Measurements from ENCODE around the gene ITGB5. TPM values are rescaled to one million over a fixed set of nuclear protein-coding genes. Genes with fewer than 3 reads are reported as not detected.

ITGB5 gene
- total RNA-seq, 1 donor from 2014 or later = 46.0 TPM

DNA sequence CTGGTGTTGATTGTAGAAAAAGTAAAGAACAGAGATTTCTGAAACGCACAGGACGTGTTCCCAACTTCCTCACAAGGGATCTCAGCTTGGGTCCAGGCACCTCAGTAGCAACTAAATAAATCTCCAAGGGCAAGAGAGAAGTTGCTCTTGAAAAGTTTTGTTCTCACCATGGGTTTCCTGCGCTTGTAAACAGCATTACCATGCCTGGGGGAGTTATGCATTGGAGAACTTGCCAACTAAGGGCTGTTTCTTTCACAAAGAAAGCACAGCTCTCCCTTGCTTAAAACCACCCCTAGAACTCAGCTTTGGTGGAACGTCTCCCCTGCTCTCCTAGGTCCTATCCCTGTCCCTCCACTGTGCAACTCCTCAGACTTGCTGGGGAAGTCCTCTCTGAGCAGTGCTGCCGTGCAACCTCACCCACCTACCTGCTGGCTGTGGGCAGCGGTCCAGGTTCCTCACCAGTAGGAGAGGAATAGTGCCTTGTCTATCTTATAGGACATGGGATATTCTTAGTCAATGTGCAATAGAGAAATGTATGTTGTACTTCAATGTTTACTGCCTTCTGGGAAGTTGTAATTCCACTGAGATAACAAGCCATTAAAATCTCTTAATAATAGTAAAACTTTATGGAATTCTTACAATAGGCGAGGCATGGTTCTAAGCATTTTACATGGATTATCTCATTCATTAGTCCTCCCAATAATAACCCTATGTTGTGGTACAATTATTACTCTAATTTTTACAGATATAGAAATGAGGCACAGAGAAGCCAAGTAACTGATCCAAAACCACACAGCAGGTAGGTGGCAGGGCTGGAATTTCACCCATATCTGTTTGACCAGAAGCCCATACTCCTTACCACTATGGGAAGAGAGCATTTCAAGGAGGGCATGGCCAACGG lies 105.4 kb downstream of the ITGB5 start:
- H3K27me3 Mint-ChIP-seq = no peaks in the 10 kb centered on the region
- no peak for DNase-seq (ENCODE audit: extremely low spot score, unreplicated experiment)
- H3K4me1 Mint-ChIP-seq (ENCODE audit: unreplicated experiment) = peaks cover 34% of the 10 kb centered on the region
- H3K9me3 Mint-ChIP-seq = no peaks in the 10 kb centered on the region
- peaks cover 3% of the 10 kb centered on the region for H3K36me3 Mint-ChIP-seq
- H3K27ac Mint-ChIP-seq = no peak overlapping the region
- no peak overlapping the region for H3K4me3 Mint-ChIP-seq
- TF ChIP-seq, protein P1, sequence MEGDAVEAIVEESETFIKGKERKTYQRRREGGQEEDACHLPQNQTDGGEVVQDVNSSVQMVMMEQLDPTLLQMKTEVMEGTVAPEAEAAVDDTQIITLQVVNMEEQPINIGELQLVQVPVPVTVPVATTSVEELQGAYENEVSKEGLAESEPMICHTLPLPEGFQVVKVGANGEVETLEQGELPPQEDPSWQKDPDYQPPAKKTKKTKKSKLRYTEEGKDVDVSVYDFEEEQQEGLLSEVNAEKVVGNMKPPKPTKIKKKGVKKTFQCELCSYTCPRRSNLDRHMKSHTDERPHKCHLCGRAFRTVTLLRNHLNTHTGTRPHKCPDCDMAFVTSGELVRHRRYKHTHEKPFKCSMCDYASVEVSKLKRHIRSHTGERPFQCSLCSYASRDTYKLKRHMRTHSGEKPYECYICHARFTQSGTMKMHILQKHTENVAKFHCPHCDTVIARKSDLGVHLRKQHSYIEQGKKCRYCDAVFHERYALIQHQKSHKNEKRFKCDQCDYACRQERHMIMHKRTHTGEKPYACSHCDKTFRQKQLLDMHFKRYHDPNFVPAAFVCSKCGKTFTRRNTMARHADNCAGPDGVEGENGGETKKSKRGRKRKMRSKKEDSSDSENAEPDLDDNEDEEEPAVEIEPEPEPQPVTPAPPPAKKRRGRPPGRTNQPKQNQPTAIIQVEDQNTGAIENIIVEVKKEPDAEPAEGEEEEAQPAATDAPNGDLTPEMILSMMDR (conservative IDR thresholded peaks at IDR 0.05) = no peak

- TF ChIP-seq, protein P1 (conservative IDR thresholded peaks at IDR 0.05) = no peak
- Mint-ChIP-seq H3K36me3 (peaks cover 3% of the 10 kb centered on the region), H3K4me1 (ENCODE audit: unreplicated experiment) (peaks cover 35% of the 10 kb centered on the region), H3K4me3 (peak overlapping the region; percentile 24), H3K27ac (peak overlapping the region; percentile 64), H3K27me3 (no peaks in the 10 kb centered on the region), H3K9me3 (no peaks in the 10 kb centered on the region)
- no peak for DNase-seq (ENCODE audit: extremely low spot score, unreplicated experiment)
These were observed 106.2 kb downstream of the ITGB5 start for GRCh38 chr3:124780761-124781475.

GRCh38 chr3:124780356-124780755 lies 106.8 kb downstream of the ITGB5 start:
- TF ChIP-seq, protein P1 (conservative IDR thresholded peaks at IDR 0.05) = no peak
- H3K4me1 Mint-ChIP-seq (ENCODE audit: unreplicated experiment) = peaks cover 35% of the 10 kb centered on the region
- DNase-seq (ENCODE audit: extremely low spot score, unreplicated experiment) = no peak

GRCh38 chr3:124779751-124780191 lies 107.4 kb downstream of the ITGB5 start:
- H3K4me3 Mint-ChIP-seq = no peak overlapping the region
- peaks cover 8% of the 10 kb centered on the region for H3K36me3 Mint-ChIP-seq
- peaks cover 40% of the 10 kb centered on the region for H3K4me1 Mint-ChIP-seq (ENCODE audit: unreplicated experiment)
- H3K9me3 Mint-ChIP-seq = no peaks in the 10 kb centered on the region
- TF ChIP-seq, protein P1 (conservative IDR thresholded peaks at IDR 0.05) = no peak
- no peak for DNase-seq (ENCODE audit: extremely low spot score, unreplicated experiment)
- no peak overlapping the region for H3K27ac Mint-ChIP-seq
- no peaks in the 10 kb centered on the region for H3K27me3 Mint-ChIP-seq

More at GRCh38 chr3:124780356-124780755, 106.8 kb downstream of the ITGB5 start:
- Mint-ChIP-seq H3K36me3 (peaks cover 3% of the 10 kb centered on the region), H3K27me3 (no peaks in the 10 kb centered on the region), H3K4me3 (no peak overlapping the region), H3K27ac (peak overlapping the region; percentile 64), H3K9me3 (no peaks in the 10 kb centered on the region)

DNA sequence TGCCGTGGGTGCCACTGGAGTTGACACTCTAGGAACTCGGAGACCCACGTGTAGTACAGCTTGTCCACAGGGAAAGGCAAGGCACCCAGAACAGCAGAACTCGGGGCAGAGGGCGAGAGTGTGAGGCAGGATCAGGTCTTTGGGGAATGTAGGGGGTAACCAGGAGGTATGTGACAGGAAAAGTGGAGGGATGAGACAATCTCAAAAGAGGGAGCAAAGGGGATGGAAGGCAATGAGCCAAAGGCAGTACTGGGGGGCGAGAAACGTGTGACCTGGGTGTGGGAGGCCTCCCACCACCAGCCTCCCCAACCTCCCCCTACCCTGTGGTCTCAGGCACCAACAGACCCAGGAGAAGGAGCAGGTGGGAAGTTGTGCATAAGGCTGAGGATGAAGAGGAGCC lies 108.0 kb downstream of the ITGB5 start:
- Mint-ChIP-seq H3K27ac (no peak overlapping the region), H3K36me3 (peaks cover 12% of the 10 kb centered on the region), H3K9me3 (no peaks in the 10 kb centered on the region), H3K27me3 (no peaks in the 10 kb centered on the region), H3K4me1 (ENCODE audit: unreplicated experiment) (peaks cover 47% of the 10 kb centered on the region), H3K4me3 (no peak overlapping the region)
- no peak for DNase-seq (ENCODE audit: extremely low spot score, unreplicated experiment)
- TF ChIP-seq, protein P1 (conservative IDR thresholded peaks at IDR 0.05) = no peak
